ENCODE results near the gene MRPL38.
"Not testable (repeated sequence)": the region's sequence is repeated elsewhere in the genome, so short reads cannot be mapped to it uniquely, and the experiment has no call there.

Gene MRPL38

GRCh38 chr17:75869282-75870141, 35.2 kb downstream of the MRPL38 start:
- Histone ChIP-seq H3K9me3 (ENCODE audit: severe bottlenecking) (no peaks in the 10 kb centered on the region), H3K36me3 (peaks cover 12% of the 10 kb centered on the region), H3K27me3 (ENCODE audit: insufficient read depth, low read depth, severe bottlenecking) (no peaks in the 10 kb centered on the region), H3K27ac (no peak overlapping the region), H3K4me3 (ENCODE audit: low read depth, low read length) (no peak overlapping the region)
- no peak for DNase-seq
- no peak for TF ChIP-seq CTCF (IDR thresholded peaks at IDR 0.05; ENCODE audit: low read depth, low read length)

DNA sequence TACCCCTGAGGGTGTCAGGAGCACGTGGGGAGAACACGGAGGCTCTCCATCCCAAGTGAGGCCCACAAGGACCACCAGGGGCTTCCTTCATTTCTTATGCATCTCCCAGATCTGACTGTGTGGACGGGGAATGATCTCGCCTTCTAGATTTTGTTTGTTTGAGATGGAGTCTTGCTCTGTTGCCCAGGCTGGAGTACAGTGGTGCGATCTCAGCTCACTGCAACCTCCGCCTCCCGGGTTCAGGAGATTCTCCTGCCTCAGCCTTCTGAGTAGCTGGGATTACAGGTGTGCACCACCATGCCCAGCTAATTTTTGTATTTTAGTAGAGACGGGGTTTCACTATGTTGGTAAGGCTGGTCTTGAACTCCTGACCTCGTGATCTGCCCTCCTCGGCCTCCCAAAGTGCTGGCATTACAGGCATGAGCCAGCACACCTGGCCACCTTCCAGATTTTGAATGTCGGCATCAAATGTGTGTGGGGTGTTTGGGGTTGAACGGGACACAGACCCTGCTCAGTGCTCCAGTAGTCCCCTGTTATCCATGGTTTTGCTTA, 35.9 kb downstream of the MRPL38 start:
- not testable (repeated sequence) for H3K27me3 ChIP-seq (ENCODE audit: insufficient read depth, low read depth, severe bottlenecking); H3K27ac ChIP-seq; H3K4me3 ChIP-seq (ENCODE audit: low read depth, low read length); H3K9me3 ChIP-seq (ENCODE audit: severe bottlenecking); H3K36me3 ChIP-seq; DNase-seq

DNA sequence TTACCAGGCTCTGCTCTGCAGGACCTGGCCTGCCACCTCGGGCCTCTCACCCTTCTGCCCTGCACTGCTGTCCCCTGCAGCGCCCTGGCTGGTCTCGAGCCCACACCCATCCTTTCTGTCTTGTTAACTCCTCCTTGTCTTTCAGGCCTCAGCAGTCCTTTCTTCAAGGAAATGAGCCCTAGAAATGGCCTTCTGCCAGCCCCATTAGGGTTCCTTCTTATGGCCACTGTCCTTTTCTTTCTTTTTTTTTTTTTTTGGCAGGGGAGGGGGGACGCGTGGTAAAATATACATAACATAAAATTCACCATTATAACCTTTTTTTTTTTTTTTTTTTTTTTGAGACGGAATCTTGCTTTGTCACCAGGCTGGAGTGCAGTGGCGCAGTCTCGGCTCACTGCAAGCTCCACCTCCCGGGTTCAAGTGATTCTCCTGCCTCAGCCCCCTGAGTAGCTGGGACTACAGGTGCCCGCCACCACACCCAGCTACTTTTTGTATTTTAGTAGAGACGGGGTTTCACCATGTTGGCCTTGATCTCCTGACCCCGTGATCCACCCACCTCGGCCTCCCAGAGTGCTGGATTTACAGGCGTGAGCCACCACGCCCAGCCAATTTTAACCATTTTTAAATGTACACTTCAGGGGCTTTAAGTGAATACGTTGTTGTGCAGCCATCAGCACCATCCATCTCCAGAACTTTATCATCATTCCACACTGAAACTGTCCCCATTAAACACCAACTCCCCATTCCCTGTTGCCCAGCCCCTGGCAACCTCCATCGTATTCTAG, 39.1 kb downstream of the MRPL38 start:
- H3K27me3 ChIP-seq (ENCODE audit: insufficient read depth, low read depth, severe bottlenecking); H3K4me3 ChIP-seq (ENCODE audit: low read depth, low read length); H3K36me3 ChIP-seq; H3K9me3 ChIP-seq (ENCODE audit: severe bottlenecking); H3K27ac ChIP-seq; DNase-seq: not testable (repeated sequence)

DNA sequence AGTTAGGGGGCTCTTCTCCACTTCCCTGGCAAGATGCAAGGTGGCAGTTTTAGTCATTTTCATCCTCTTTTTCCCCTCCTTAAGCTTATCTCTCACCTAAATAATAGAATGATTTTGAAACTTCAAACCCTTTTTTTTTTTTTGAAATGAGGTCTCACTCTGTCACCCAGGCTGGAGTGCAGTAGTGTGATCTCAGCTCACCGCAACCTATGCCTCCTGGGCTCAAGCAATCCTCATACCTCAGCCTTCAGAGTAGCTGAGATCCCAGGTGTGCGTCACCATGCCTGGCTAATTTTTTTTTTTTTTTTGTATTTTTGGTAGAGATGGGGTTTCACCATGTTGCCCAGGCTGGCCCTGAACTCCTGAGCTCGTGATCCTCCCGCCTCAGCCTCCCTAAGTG, 39.8 kb downstream of the MRPL38 start:
- not testable (repeated sequence) for H3K9me3 ChIP-seq (ENCODE audit: severe bottlenecking); H3K36me3 ChIP-seq; H3K27ac ChIP-seq; H3K4me3 ChIP-seq (ENCODE audit: low read depth, low read length); H3K27me3 ChIP-seq (ENCODE audit: insufficient read depth, low read depth, severe bottlenecking); DNase-seq

DNA sequence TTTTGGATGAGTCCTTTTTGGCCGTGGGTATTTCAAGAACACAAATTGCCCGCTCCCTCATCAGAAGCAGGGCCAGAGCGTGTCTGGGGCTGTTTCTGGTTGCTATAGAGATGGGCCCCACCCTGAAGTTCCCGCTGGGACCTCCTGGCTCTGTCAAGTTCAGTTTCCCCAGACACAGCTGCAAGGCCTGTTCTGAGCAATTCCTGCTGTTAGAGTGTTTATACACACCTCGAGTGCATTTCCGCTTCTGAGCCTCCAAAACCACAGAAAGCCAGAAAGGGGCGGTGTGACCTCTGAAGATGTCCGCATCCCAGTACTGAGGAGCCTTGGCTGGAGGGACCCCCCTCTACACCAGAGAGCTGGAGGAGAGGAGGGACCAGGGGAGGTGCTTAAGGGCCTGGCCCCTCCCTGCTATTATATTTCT, 40.2 kb downstream of the MRPL38 start:
- H3K27me3 ChIP-seq (ENCODE audit: insufficient read depth, low read depth, severe bottlenecking), result no peaks in the 10 kb centered on the region
- no peak for TF ChIP-seq CTCF (IDR thresholded peaks at IDR 0.05; ENCODE audit: low read depth, low read length)
- H3K27ac ChIP-seq, result no peak overlapping the region; the same call in 1 of the 2 replicates
- H3K36me3 ChIP-seq, result no peaks in the 10 kb centered on the region
- DNase-seq, result no peak
- H3K4me3 ChIP-seq (ENCODE audit: low read depth, low read length), result no peak overlapping the region
- no peaks in the 10 kb centered on the region for H3K9me3 ChIP-seq (ENCODE audit: severe bottlenecking)

- no peak for TF ChIP-seq CTCF (IDR thresholded peaks at IDR 0.05; ENCODE audit: low read depth, low read length)
- no peaks in the 10 kb centered on the region for H3K36me3 ChIP-seq
- H3K27me3 ChIP-seq (ENCODE audit: insufficient read depth, low read depth, severe bottlenecking), result no peaks in the 10 kb centered on the region
- no peak for DNase-seq
- H3K4me3 ChIP-seq (ENCODE audit: low read depth, low read length), result no peak overlapping the region
- no peaks in the 10 kb centered on the region for H3K9me3 ChIP-seq (ENCODE audit: severe bottlenecking)
- no peak overlapping the region for H3K27ac ChIP-seq
These were observed 42.8 kb downstream of the MRPL38 start for GRCh38 chr17:75861927-75862317.

GRCh38 chr17:75859358-75859757, 45.3 kb downstream of the MRPL38 start:
- DNase-seq; H3K27ac ChIP-seq; H3K4me3 ChIP-seq (ENCODE audit: low read depth, low read length); H3K9me3 ChIP-seq (ENCODE audit: severe bottlenecking); H3K36me3 ChIP-seq; H3K27me3 ChIP-seq (ENCODE audit: insufficient read depth, low read depth, severe bottlenecking): not testable (repeated sequence)

All from WERI-Rb-1 (cell line).